ENCODE data around the gene ENKD1.

The ENKD1 gene

DNA sequence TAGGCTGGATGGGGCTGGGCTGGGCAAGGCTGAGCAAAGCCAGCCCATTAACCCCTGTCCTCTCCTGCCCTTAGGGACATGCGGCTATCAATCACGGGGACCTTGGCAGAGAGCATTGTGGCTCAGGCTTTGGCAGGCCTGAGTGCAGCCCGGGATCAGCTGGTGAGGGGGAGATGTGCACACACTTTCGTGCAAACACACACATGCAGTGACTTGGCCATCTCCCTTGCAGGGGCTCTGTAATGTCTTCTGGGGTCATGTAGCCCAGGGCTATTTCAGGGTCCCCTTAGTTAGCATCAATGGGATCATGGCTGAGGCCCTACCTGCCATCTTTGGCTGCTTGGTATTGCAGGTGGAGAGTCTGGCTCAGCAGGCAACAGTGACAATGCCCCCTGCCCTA lies 14.7 kb downstream of the ENKD1 start:
- DNase-seq (ENCODE audit: low read depth), result no peak
- TF ChIP-seq, protein P1, sequence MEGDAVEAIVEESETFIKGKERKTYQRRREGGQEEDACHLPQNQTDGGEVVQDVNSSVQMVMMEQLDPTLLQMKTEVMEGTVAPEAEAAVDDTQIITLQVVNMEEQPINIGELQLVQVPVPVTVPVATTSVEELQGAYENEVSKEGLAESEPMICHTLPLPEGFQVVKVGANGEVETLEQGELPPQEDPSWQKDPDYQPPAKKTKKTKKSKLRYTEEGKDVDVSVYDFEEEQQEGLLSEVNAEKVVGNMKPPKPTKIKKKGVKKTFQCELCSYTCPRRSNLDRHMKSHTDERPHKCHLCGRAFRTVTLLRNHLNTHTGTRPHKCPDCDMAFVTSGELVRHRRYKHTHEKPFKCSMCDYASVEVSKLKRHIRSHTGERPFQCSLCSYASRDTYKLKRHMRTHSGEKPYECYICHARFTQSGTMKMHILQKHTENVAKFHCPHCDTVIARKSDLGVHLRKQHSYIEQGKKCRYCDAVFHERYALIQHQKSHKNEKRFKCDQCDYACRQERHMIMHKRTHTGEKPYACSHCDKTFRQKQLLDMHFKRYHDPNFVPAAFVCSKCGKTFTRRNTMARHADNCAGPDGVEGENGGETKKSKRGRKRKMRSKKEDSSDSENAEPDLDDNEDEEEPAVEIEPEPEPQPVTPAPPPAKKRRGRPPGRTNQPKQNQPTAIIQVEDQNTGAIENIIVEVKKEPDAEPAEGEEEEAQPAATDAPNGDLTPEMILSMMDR (IDR thresholded peaks at IDR 0.05; ENCODE audit: low read depth, low read length, missing control alignments), result no peak
- in situ Hi-C loops (cut with HindIII; ENCODE audit: low sequenced_read_pairs), result no loop called here
- H3K4me3 ChIP-seq (ENCODE audit: low read depth, low read length), result no peak overlapping the region

DNA sequence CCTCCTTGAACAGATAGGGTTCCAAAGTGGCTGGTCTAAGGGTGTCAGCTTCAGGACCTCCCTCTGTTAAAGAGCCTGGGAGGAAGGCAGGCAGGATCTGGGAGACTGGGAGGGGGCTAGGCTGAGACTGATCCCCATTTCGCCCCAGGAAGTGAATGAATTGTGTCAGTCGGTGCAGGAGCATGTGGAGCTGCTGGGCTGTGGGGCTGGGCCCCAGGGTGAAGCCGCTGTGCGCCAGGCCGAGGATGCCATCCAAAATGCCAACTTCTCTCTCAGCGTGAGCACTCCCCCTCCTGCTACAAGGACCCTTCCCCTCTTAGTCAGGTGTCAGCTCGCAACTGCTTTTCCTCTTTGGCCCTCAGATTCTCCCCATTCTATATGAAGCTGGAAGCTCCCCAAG lies 15.5 kb downstream of the ENKD1 start:
- H3K4me3 ChIP-seq (ENCODE audit: low read depth, low read length), result no peak overlapping the region
- in situ Hi-C loops (cut with HindIII; ENCODE audit: low sequenced_read_pairs), result no loop called here
- no peak for DNase-seq (ENCODE audit: low read depth)
- TF ChIP-seq, protein P1 (IDR thresholded peaks at IDR 0.05; ENCODE audit: low read depth, low read length, missing control alignments), result no peak

DNA sequence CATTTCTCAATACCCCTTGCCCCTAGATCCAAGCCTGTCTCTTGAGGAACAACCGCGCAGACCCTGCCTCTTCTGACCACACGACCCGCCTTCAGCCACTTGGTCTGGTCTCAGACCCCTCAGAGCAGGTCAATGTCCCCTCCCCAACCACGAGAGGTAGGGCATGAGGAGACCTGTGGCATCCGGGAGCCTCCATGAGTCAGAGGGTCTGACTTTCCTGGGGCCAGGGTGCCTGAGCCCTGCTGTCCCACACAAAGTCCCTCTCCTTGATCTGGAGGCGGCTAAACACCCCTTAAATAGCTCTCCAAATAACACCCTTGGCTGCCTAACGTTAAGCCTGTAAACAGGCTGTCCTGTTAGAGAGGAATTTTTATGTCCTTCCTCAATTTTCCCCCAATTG lies 16.5 kb downstream of the ENKD1 start:
- no peak for DNase-seq (ENCODE audit: low read depth)
- in situ Hi-C loops (cut with HindIII; ENCODE audit: low sequenced_read_pairs), result no loop called here
- TF ChIP-seq, protein P1 (IDR thresholded peaks at IDR 0.05; ENCODE audit: low read depth, low read length, missing control alignments), result no peak
- H3K4me3 ChIP-seq (ENCODE audit: low read depth, low read length), result no peak overlapping the region

GRCh38 chr16:67649494-67649931 lies 17.0 kb downstream of the ENKD1 start:
- TF ChIP-seq, protein P1 (IDR thresholded peaks at IDR 0.05; ENCODE audit: low read depth, low read length, missing control alignments), result no peak
- no peak for DNase-seq (ENCODE audit: low read depth)
- in situ Hi-C loops (cut with HindIII; ENCODE audit: low sequenced_read_pairs), result no loop called here
- no peak overlapping the region for H3K4me3 ChIP-seq (ENCODE audit: low read depth, low read length)

DNA sequence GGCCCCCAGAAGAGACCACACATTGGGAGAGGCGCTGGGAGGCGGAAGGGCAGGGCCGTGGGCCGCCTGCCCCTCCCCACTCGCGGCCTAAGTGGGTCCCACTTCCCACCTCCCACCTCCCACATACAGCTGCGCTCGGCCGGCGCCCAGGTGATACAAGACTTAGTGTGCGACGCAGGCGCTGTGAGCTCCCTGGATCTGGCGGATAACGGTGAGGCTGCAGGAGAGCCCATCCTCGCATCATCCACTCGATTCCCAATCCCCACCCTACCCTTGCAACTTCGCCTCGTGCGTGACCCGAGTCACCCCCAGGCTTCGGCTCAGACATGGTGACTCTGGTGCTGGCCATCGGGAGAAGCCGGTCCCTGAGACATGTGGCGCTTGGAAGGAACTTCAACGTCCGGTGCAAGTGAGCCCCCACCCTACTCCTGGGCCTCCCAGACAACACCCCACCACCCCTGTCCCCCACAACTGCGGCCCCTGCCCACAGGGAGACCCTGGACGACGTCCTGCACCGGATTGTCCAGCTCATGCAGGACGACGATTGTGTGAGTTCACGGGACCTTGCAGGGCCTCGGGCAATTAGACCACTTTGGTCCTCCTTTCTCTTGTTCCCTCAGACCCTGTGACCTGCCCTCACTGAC lies 17.7 kb downstream of the ENKD1 start:
- no peak for DNase-seq (ENCODE audit: low read depth)
- TF ChIP-seq, protein P1 (IDR thresholded peaks at IDR 0.05; ENCODE audit: low read depth, low read length, missing control alignments), result no peak
- in situ Hi-C loops (cut with HindIII; ENCODE audit: low sequenced_read_pairs), result no loop called here
- no peak overlapping the region for H3K4me3 ChIP-seq (ENCODE audit: low read depth, low read length)

DNA sequence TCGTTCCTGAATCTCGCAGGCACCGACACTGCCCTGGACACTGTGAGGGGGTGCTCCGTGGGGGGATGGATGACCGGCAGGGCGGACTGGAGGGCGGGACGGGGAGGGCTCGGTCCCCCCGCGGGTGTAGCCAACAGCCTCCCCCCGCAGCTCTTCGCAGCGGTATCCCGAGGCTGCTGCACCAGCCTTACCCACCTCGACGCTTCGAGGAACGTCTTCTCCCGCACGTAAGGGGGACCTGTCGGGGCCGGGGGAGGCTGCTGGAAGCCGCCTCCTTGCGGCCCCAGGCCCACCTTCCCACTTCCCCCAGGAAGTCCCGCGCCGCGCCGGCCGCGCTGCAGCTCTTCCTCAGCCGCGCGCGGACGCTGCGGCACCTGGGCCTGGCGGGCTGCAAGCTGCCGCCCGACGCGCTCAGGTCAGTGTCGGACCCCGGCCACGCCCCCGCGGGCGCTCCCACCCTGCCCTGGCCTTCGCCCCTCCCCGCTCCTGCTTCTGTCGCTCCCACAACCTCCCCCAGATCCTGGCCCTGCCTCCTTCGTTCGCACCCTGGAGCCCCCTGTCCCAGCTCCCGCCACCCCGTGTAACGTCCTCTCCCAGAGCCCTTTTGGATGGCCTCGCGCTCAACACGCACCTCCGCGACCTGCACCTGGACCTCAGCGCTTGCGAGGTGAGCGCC lies 18.3 kb downstream of the ENKD1 start:
- in situ Hi-C loops (cut with HindIII; ENCODE audit: low sequenced_read_pairs), result no loop called here
- no peak overlapping the region for H3K4me3 ChIP-seq (ENCODE audit: low read depth, low read length)
- TF ChIP-seq, protein P1 (IDR thresholded peaks at IDR 0.05; ENCODE audit: low read depth, low read length, missing control alignments), result no peak
- no peak for DNase-seq (ENCODE audit: low read depth)
